Lower lobe of right lung (tissue), 2 donors: ENCODE data around the gene MKI67. TPM values are rescaled to one million over a fixed set of nuclear protein-coding genes. Genes with fewer than 3 reads are reported as not detected.
A peak's percentile ranks its signal among the peaks of the same experiment; 100 is the strongest.
"Not testable (repeated sequence)": the region's sequence is repeated elsewhere in the genome, so short reads cannot be mapped to it uniquely, and the experiment has no call there.

Experiments
- ATAC-seq, 2 donors: fragments of 200-7000 bp; cut with Tn5 transposase; one replicate each; pipeline ENCODE4 v1.9.1; 2020 to 2022; ENCODE audit warnings: mild to moderate bottlenecking in 2 of 2, moderate library complexity in 2 of 2
- DNase-seq: peaks from one replicate; pipeline ENCODE4 v3.0.0-alpha.2; 2020
- H3K27ac ChIP-seq: fragments of 200-600 bp; one replicate; pipeline ENCODE4 v1.8.0; 2022
- H3K27me3 ChIP-seq: fragments of 200-600 bp; one replicate; pipeline ENCODE4 v1.8.0; 2022; ENCODE audit warnings: low read depth
- H3K36me3 ChIP-seq: fragments of 200-600 bp; one replicate; pipeline ENCODE4 v1.8.0; 2022; ENCODE audit warnings: mild to moderate bottlenecking
- H3K4me1 ChIP-seq: fragments of 200-600 bp; one replicate; pipeline ENCODE4 v1.8.0; 2022
- H3K4me3 ChIP-seq: fragments of 200-600 bp; one replicate; pipeline ENCODE4 v1.8.0; 2022; ENCODE audit warnings: mild to moderate bottlenecking
- H3K9me3 ChIP-seq: fragments of 200-600 bp; one replicate; pipeline ENCODE4 v1.8.0; 2022
- intact Hi-C: fragments of 100-400 bp; cut with DNase I; formaldehyde crosslinking; loops from one replicate; pipeline ENCODE4 v1.11.0; 2022
- total RNA-seq: library from RNA; stranded (reverse); fragmentation: NEBNext Ultra II Directional; extraction: Animal tissue kit (Norgen Biotek cat#: 25700); gene quantifications from one replicate; pipeline ENCODE4 v1.2.1, GENCODE V29; 2021
- TF ChIP-seq, protein P1 (sequence below): fragments of 200-600 bp; IDR thresholded peaks from one replicate; pipeline ENCODE4 v1.8.0; 2022; ENCODE audit warnings: antibody characterized with exemption, mild to moderate bottlenecking
- donor health status: DM: no; HTN: yes; CAD: no; lungs with severe emphysema.

MKI67 gene
- total RNA-seq, 1 donor from 2014 or later = 4.8 TPM

DNA sequence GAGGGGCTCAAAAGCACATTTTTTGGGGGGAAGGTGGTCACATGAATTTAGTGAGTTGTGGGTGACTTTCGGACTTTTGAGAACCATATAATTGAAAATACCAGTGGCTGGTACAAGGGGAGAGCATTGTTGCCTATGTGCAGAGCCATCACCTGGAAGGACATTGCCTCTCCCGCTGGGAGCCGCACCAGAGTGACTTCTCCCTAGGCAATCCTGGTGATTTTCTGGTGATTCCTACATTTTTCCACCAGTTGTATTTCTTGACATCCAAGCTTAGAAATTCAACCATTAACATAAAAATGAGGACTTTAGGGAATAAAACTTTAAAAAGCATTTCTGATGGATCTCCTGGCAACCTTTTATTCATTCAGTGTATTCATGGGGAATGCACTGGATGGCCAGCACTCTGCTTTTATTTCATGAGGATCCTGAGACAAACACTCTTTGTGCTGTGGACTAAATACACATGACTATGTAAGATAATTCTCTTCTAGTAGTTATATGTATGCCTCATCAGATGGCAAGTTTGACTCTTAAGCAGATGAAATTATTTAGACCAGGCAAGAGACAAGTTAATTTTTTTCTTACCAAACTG is 41.8 kb upstream of the MKI67 start:
- Histone ChIP-seq H3K9me3 (no peaks in the 10 kb centered on the region), H3K36me3 (no peaks in the 10 kb centered on the region), H3K27me3 (no peaks in the 10 kb centered on the region), H3K4me3 (no peak overlapping the region), H3K27ac (no peak overlapping the region), H3K4me1 (no peaks in the 10 kb centered on the region)
- TF ChIP-seq, protein P1, sequence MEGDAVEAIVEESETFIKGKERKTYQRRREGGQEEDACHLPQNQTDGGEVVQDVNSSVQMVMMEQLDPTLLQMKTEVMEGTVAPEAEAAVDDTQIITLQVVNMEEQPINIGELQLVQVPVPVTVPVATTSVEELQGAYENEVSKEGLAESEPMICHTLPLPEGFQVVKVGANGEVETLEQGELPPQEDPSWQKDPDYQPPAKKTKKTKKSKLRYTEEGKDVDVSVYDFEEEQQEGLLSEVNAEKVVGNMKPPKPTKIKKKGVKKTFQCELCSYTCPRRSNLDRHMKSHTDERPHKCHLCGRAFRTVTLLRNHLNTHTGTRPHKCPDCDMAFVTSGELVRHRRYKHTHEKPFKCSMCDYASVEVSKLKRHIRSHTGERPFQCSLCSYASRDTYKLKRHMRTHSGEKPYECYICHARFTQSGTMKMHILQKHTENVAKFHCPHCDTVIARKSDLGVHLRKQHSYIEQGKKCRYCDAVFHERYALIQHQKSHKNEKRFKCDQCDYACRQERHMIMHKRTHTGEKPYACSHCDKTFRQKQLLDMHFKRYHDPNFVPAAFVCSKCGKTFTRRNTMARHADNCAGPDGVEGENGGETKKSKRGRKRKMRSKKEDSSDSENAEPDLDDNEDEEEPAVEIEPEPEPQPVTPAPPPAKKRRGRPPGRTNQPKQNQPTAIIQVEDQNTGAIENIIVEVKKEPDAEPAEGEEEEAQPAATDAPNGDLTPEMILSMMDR = no peak
- ATAC-seq (no peak), DNase-seq (no peak)
- intact Hi-C loops = no loop called here

GRCh38 chr10:128167123-128167522 is 40.9 kb upstream of the MKI67 start:
- H3K27ac ChIP-seq, H3K36me3 ChIP-seq, H3K4me1 ChIP-seq, intact Hi-C loops, DNase-seq, H3K27me3 ChIP-seq, H3K4me3 ChIP-seq, H3K9me3 ChIP-seq, ATAC-seq: not testable (repeated sequence)

DNA sequence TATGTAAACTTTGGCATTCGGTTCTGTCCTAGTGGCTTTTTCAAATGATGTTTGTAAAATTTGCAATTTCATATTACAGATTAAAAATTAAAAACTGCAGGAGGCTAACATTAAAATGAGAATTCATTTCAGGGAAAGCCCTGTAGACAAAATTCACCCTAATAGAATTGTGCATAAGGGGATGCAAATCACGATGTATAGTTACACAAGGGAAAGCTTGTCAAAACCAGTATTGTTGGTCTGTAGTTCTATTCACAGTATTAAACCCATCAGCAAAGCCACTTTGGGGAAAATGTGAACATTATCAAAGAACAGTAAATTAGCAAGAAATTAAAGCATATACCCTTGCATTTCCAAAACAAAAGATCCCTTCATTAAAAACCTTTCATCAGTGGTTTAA is 39.9 kb upstream of the MKI67 start:
- intact Hi-C loops = no loop called here
- TF ChIP-seq, protein P1 = no peak
- DNase-seq = no peak
- Histone ChIP-seq H3K27me3 (no peaks in the 10 kb centered on the region), H3K4me3 (no peak overlapping the region), H3K9me3 (no peaks in the 10 kb centered on the region), H3K36me3 (no peaks in the 10 kb centered on the region), H3K27ac (no peak overlapping the region), H3K4me1 (no peaks in the 10 kb centered on the region)
- no peak for ATAC-seq

- Histone ChIP-seq H3K36me3 (no peaks in the 10 kb centered on the region), H3K9me3 (no peaks in the 10 kb centered on the region), H3K4me3 (no peak overlapping the region), H3K27ac (no peak overlapping the region), H3K27me3 (no peaks in the 10 kb centered on the region), H3K4me1 (no peaks in the 10 kb centered on the region)
- ATAC-seq (no peak), DNase-seq (no peak)
- intact Hi-C loops = no loop called here
- TF ChIP-seq, protein P1 = no peak
Observed at GRCh38 chr10:128165536-128165935, 39.3 kb upstream of the MKI67 start.

GRCh38 chr10:128163701-128164100 is 37.5 kb upstream of the MKI67 start:
- no peaks in the 10 kb centered on the region for H3K9me3 ChIP-seq
- DNase-seq (no peak), ATAC-seq (no peak)
- no peak overlapping the region for H3K4me3 ChIP-seq
- intact Hi-C loops = no loop called here
- TF ChIP-seq, protein P1 = no peak
- H3K27me3 ChIP-seq = no peaks in the 10 kb centered on the region
- no peaks in the 10 kb centered on the region for H3K4me1 ChIP-seq
- no peaks in the 10 kb centered on the region for H3K36me3 ChIP-seq
- no peak overlapping the region for H3K27ac ChIP-seq

DNA sequence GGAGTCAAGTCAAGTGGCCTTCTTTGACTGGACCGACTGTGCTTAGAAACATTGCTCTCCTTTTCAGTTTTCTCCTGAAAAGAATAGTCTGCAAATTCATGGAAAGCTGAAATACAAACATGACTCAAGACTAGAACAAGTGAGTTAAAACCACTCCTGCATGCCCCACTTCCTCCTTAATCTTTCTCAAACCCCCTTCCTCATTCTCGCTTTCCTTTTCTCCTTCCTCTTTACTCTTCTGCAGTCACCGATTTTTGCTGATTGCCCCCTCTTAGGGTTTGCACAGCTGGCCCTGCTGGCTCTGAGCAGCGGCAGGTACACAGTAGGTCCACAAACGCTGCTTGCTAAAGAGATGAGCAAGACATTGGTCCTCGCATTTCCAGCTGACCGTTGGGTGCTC is 34.8 kb upstream of the MKI67 start:
- intact Hi-C loops = no loop called here
- peak; percentile 23 to 26 for ATAC-seq

More for the DNA sequence above, 34.8 kb upstream of the MKI67 start:
- no peak for DNase-seq
- no peak overlapping the region for H3K4me3 ChIP-seq
- no peaks in the 10 kb centered on the region for H3K9me3 ChIP-seq
- no peaks in the 10 kb centered on the region for H3K4me1 ChIP-seq
- H3K36me3 ChIP-seq = no peaks in the 10 kb centered on the region
- TF ChIP-seq, protein P1 = no peak
- no peak overlapping the region for H3K27ac ChIP-seq
- H3K27me3 ChIP-seq = peaks cover 3% of the 10 kb centered on the region
